A549 (cell line): ENCODE data around the gene SLCO2A1. TPM values are rescaled to one million over a fixed set of nuclear protein-coding genes. Genes with fewer than 3 reads are reported as not detected.

Source experiments
- ATAC-seq, 2 experiments: fragments of 200-7000 bp in 1 of 2; fragments of >200 bp in 1 of 2; cut with Nextera tagmentation in 1 of 2; cut with Tn5 transposase in 1 of 2; 3 replicates each; pipeline versions ENCODE4 v1.8.0 to v1.9.1; 2018 to 2020; ENCODE audit warnings: mild to moderate bottlenecking in 1 of 2, moderate library complexity in 1 of 2
- CTCF ChIA-PET: fragments of 300-600 bp; sonication (Branson Sonifier 250); formaldehyde crosslinking; extraction: SDS; loops from one replicate; lab custom pipeline; 2021; ENCODE audit warnings: antibody characterized with exemption, inconsistent platforms; lab: Yijun Ruan, JAX
- POLR2A ChIA-PET: fragments of 350-600 bp; formaldehyde crosslinking; extraction: SDS; loops from one replicate; lab custom pipeline; 2021; ENCODE audit warnings: antibody characterized with exemption, inconsistent platforms; lab: Yijun Ruan, JAX
- DNase-seq, 2 experiments: peaks; one replicate each; pipeline versions ENCODE4 v3.0.0 to v3.0.0-alpha.2; 2011 to 2016; ENCODE audit warnings: low read depth in 1 of 2, low spot score in 1 of 2
- FAIRE-seq: peaks from 2 replicates; lab custom pipeline; 2011; peaks lifted over from hg19 to GRCh38; lab: Jason Lieb, UNC
- H3K27ac ChIP-seq, 2 experiments: fragments of >200 bp; sonication (Bioruptor Twin); formaldehyde crosslinking; 3 replicates each; pipeline ENCODE4 v1.5.1; 2016 to 2017
- H3K4me1 ChIP-seq: fragments of >200 bp; sonication (Bioruptor Twin); formaldehyde crosslinking; 3 replicates; pipeline ENCODE4 v1.6.1; 2016
- H3K4me2 ChIP-seq: fragments of >200 bp; sonication (Bioruptor Twin); formaldehyde crosslinking; 3 replicates; pipeline ENCODE4 v1.6.1; 2016
- H3K4me3 ChIP-seq: fragments of >200 bp; sonication (Bioruptor Twin); formaldehyde crosslinking; 3 replicates; pipeline ENCODE4 v1.5.1; 2016
- H3K9me3 ChIP-seq: fragments of >200 bp; sonication (Bioruptor Twin); formaldehyde crosslinking; 3 replicates; pipeline ENCODE4 v1.6.1; 2016
- BHLHE40 ChIP-seq: IDR thresholded peaks from 2 replicates; pipeline ENCODE4 v1.6.1; 2012; ENCODE audit warnings: low read depth, low read length, inconsistent platforms
- CEBPB ChIP-seq, 2 experiments: fragments of >200 bp in 1 of 2; sonication (Bioruptor Twin) in 1 of 2; formaldehyde crosslinking in 1 of 2; IDR thresholded peaks; 2 replicates each; pipeline ENCODE4 v1.6.1; 2012 to 2016
- EHF ChIP-seq: fragments of 250-450 bp; sonication (Bioruptor Pico); IDR thresholded peaks from 2 replicates; pipeline ENCODE4 v1.5.0; 2020; ENCODE audit warnings: mild to moderate bottlenecking
- ESRRA ChIP-seq: fragments of 150-350 bp; IDR thresholded peaks from 2 replicates; pipeline ENCODE4 v1.6.1; 2014; ENCODE audit warnings: mild to moderate bottlenecking, low read length, borderline replicate concordance
- FOXS1 ChIP-seq: fragments of 250-450 bp; sonication (Bioruptor Pico); IDR thresholded peaks from 2 replicates; pipeline ENCODE4 v1.5.0; 2020; ENCODE audit warnings: mild to moderate bottlenecking, moderate library complexity
- HOXB13 ChIP-seq: fragments of 250-450 bp; sonication (Bioruptor Pico); IDR thresholded peaks from 2 replicates; pipeline ENCODE4 v1.5.0; 2020; ENCODE audit warnings: low read depth, mild to moderate bottlenecking, moderate library complexity
- JUN ChIP-seq, 2 experiments: fragments of >200 bp; sonication (Bioruptor Twin); formaldehyde crosslinking; IDR thresholded peaks; 2 replicates in 1 of 2; 3 replicates in 1 of 2; pipeline ENCODE4 v1.6.1; 2016 to 2017
- MAX ChIP-seq: IDR thresholded peaks from 2 replicates; pipeline ENCODE4 v1.6.1; 2012
- NPAS2 ChIP-seq: fragments of 250-450 bp; sonication (Bioruptor Pico); IDR thresholded peaks from 2 replicates; pipeline ENCODE4 v1.8.0; 2022; ENCODE audit warnings: mild to moderate bottlenecking, moderate library complexity, borderline replicate concordance
- NR3C1 ChIP-seq: fragments of >200 bp; sonication (Bioruptor Twin); formaldehyde crosslinking; IDR thresholded peaks from 3 replicates; pipeline ENCODE4 v1.6.1; 2017
- REST ChIP-seq: fragments of 200-600 bp; sonication (generic); IDR thresholded peaks from 2 replicates; pipeline ENCODE4 v1.6.1; 2016; ENCODE audit warnings: antibody characterized with exemption, mild to moderate bottlenecking, moderate library complexity
- SMC3 ChIP-seq: fragments of >200 bp; sonication (Bioruptor Twin); formaldehyde crosslinking; IDR thresholded peaks from 3 replicates; pipeline ENCODE4 v1.6.1; 2018; ENCODE audit warnings: inconsistent platforms
- SREBF2 ChIP-seq: fragments of 450-650 bp; IDR thresholded peaks from 2 replicates; pipeline ENCODE4 v1.6.1; 2014; ENCODE audit warnings: mild to moderate bottlenecking, moderate library complexity
- TP53 ChIP-seq: fragments of 250-450 bp; sonication (Bioruptor Pico); IDR thresholded peaks from 2 replicates; pipeline ENCODE4 v1.5.0; 2021; ENCODE audit warnings: mild to moderate bottlenecking, moderate library complexity
- ZNF302 ChIP-seq: fragments of 250-450 bp; sonication (Bioruptor Pico); IDR thresholded peaks from 2 replicates; pipeline ENCODE4 v1.9.0; 2021; ENCODE audit warnings: inconsistent platforms, mild to moderate bottlenecking, moderate library complexity
- ZSCAN20 ChIP-seq: fragments of 250-450 bp; sonication (Bioruptor Pico); IDR thresholded peaks from 2 replicates; pipeline ENCODE4 v1.8.0; 2022; ENCODE audit warnings: mild to moderate bottlenecking, moderate library complexity
- WGBS: methylation state at CpG from one replicate; pipeline ENCODE4 v1.1.6; 2017; ENCODE audit errors: missing lambda C conversion rate; 5-methylcytosine and 5-hydroxymethylcytosine counted together
- polyA plus RNA-seq, 4 experiments: library from polyadenylated mRNA; depleted of rRNA in 3 of 4; stranded (reverse); fragments of >200 nt; fragmentation: RNase III in 1 of 4; extraction: RNeasy Plus Mini Kit Qiagen cat#74134 plus additional on column Dnase treatment in 1 of 4; gene quantifications; 2 replicates in 3 of 4; 3 replicates in 1 of 4; pipeline ENCODE4 v1.2.3, GENCODE V29; 2011 to 2017

Gene SLCO2A1
- polyA plus RNA-seq, 2 of the 4 experiments (the other 2 are of a cell fraction): 0.12 TPM; not detected in 1

DNA sequence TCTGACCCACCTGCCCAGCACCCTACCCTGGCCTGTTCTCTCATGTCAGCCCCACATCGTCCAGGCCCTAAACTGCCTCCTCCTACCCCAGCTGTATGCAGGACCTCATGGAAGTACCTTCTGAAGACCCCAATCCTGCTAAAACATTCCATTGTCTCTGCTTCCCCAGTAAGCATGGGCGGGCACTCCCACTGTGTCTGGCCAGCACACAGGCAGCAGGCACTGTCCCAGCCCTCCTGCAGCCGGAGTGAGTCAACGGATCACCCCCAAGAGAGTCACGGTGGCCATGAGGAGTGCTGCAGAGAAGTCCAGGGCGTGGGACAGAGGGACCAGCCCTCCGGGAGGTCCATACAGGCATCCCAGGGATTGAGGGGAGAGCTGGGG is 36.4 kb upstream of the SLCO2A1 start:
- 74% methylated on average over 4 of the region's 7 CpGs for WGBS

DNA sequence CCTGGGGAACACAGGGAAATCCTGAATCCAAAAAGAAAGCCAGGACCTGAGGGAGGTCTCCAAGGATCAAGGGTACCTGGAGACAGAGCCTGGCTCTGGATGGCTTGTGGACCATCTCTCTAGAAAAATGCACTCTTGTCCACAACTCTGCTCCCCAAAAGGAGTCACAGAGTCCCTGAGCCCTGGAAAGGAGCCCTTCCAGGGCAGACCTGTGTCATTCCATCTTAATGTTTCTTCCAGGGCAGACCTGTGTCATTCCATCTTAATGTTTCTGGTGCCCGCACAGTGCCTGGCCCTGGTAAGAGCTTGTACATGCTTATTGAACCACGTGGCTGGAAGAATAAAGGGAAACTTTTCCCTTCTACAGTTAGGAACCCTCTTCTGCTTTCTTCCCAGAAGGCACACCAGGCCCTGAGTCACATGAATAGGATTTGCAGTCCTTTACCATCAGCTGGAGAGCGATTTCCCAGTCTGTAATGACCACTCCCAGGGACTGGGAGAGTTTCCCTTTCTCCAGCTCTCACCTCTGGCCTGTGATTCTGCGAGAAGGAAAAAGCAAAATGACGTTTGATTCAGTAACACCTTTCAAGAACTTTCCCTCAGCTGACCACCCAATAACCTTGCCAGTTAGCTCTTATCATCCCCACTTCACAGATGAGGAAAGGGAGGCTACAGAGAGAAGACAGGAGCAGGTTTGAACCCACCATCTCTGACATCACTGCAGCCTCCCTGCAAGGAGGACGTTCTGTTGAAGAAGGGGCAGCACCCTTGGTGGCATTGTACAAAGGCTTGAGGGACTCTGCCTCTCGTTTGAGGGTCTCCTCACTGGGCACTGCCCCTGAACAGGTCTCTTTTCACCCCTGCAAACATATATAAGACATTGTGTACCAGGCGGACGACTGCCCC is 35.8 kb upstream of the SLCO2A1 start:
- Histone ChIP-seq H3K4me3 (no peak overlapping the region), H3K4me1 (no peaks in the 10 kb centered on the region), H3K4me2 (no peak overlapping the region), H3K27ac (no peak overlapping the region), H3K9me3 (no peaks in the 10 kb centered on the region)
- WGBS: 41% methylated on average over 8 of the region's 9 CpGs
- ATAC-seq (no peak), FAIRE-seq (no peak), DNase-seq (no peak)
- ChIA-PET CTCF (no interaction called here), POLR2A (no interaction called here)
- TF ChIP-seq NR3C1 (no peak), SREBF2 (no peak)

More for the DNA sequence above, 36.4 kb upstream of the SLCO2A1 start:
- Histone ChIP-seq H3K27ac (no peak overlapping the region), H3K4me1 (no peaks in the 10 kb centered on the region), H3K4me3 (no peak overlapping the region), H3K4me2 (no peak overlapping the region), H3K9me3 (no peaks in the 10 kb centered on the region)
- no peak for ATAC-seq
- no peak for FAIRE-seq
- no peak for DNase-seq
- ChIA-PET POLR2A (no interaction called here), CTCF (no interaction called here)
- no peak for TF ChIP-seq TP53 (CRISPR knock-in tag)
- no peak for TF ChIP-seq BHLHE40

GRCh38 chr3:134064081-134064480 is 34.4 kb upstream of the SLCO2A1 start:
- Histone ChIP-seq H3K4me1 (no peaks in the 10 kb centered on the region), H3K4me3 (no peak overlapping the region), H3K9me3 (no peaks in the 10 kb centered on the region), H3K4me2 (no peak overlapping the region), H3K27ac (no peak overlapping the region)
- DNase-seq (no peak), ATAC-seq (no peak), FAIRE-seq (no peak)
- CTCF ChIA-PET: no interaction called here
- WGBS: 9% methylated on average over 2 of the region's 2 CpGs
- POLR2A ChIA-PET: interaction anchor here (0.6 kb wide), 1 partner anchor 247 kb away, joined by 3 read pairs; no protein-coding TSS in a partner anchor
- TF ChIP-seq NPAS2 (CRISPR knock-in tag): no peak
- no peak for TF ChIP-seq EHF (CRISPR knock-in tag)
- TF ChIP-seq JUN (IDR thresholded peaks at IDR 0.05): no peak
- no peak for TF ChIP-seq ZNF302 (CRISPR knock-in tag)
- no peak for TF ChIP-seq MAX
- TF ChIP-seq SMC3: no peak
- no peak for TF ChIP-seq ESRRA
- TF ChIP-seq HOXB13 (CRISPR knock-in tag): no peak

- DNase-seq: no peak
- FAIRE-seq: no peak
- CTCF ChIA-PET: no interaction called here
- whole genome bisulfite sequencing: 59% methylated on average over 7 of the region's 7 CpGs
- no peak overlapping the region for H3K4me3 ChIP-seq
- H3K4me1 ChIP-seq: no peaks in the 10 kb centered on the region
- H3K9me3 ChIP-seq: no peaks in the 10 kb centered on the region
- H3K4me2 ChIP-seq: no peak overlapping the region
- POLR2A ChIA-PET: no interaction called here
- no peak overlapping the region for H3K27ac ChIP-seq
- ATAC-seq: no peak
- TF ChIP-seq CEBPB (IDR thresholded peaks at IDR 0.05) (no peak), FOXS1 (CRISPR knock-in tag) (no peak), ZSCAN20 (CRISPR knock-in tag) (no peak), REST (no peak), JUN (IDR thresholded peaks at IDR 0.05) (no peak)
Measured at GRCh38 chr3:134061401-134061800, 31.7 kb upstream of the SLCO2A1 start.
